ENCODE measurements around the gene SEC16B. TPM values are rescaled to one million over a fixed set of nuclear protein-coding genes. Genes with fewer than 3 reads are reported as not detected.

SEC16B gene
- total RNA-seq, 1 donor, result 3.3 TPM

GRCh38 chr1:177984136-177984525 is 14.3 kb upstream of the SEC16B start:
- peak overlapping the region; percentile 85 for H3K4me2 ChIP-seq (ENCODE audit: insufficient read depth, low read length)

GRCh38 chr1:177983482-177984135 is 13.8 kb upstream of the SEC16B start:
- H3K79me2 ChIP-seq (ENCODE audit: insufficient read depth, low read length), result peaks cover 9% of the 10 kb centered on the region
- no peaks in the 10 kb centered on the region for H3K36me3 ChIP-seq (ENCODE audit: insufficient read depth, low read length)
- H3K27ac ChIP-seq (ENCODE audit: low read depth, low read length), result peak overlapping the region; percentile 89
- no peaks in the 10 kb centered on the region for H3K9me3 ChIP-seq (ENCODE audit: low read depth, low read length)
- H3K27me3 ChIP-seq (ENCODE audit: insufficient read depth, low read length), result no peaks in the 10 kb centered on the region
- no peaks in the 10 kb centered on the region for H4K20me1 ChIP-seq (ENCODE audit: insufficient read depth, low read length)
- no peak for DNase-seq (ENCODE audit: insufficient read length, low spot score, missing footprints)
- H3K4me1 ChIP-seq (ENCODE audit: insufficient read depth, low read length), result peaks cover 18% of the 10 kb centered on the region
- TF ChIP-seq CTCF (IDR thresholded peaks at IDR 0.05; ENCODE audit: extremely low read depth, low read depth, low read length), result no peak
- H2AFZ ChIP-seq (ENCODE audit: low read length), result peak overlapping the region; percentile 81
- peak overlapping the region; percentile 85 for H3K4me2 ChIP-seq (ENCODE audit: insufficient read depth, low read length)
- peak overlapping the region; percentile 65 for H3K4me3 ChIP-seq (ENCODE audit: insufficient read depth, low read length)

More at GRCh38 chr1:177984136-177984525, 14.3 kb upstream of the SEC16B start:
- no peaks in the 10 kb centered on the region for H4K20me1 ChIP-seq (ENCODE audit: insufficient read depth, low read length)
- H3K27me3 ChIP-seq (ENCODE audit: insufficient read depth, low read length), result no peaks in the 10 kb centered on the region
- no peak for TF ChIP-seq CTCF (IDR thresholded peaks at IDR 0.05; ENCODE audit: extremely low read depth, low read depth, low read length)
- no peaks in the 10 kb centered on the region for H3K9me3 ChIP-seq (ENCODE audit: low read depth, low read length)
- peaks cover 18% of the 10 kb centered on the region for H3K4me1 ChIP-seq (ENCODE audit: insufficient read depth, low read length)
- DNase-seq (ENCODE audit: insufficient read length, low spot score, missing footprints), result peak; percentile 88
- H3K4me3 ChIP-seq (ENCODE audit: insufficient read depth, low read length), result peak overlapping the region; percentile 65
- H3K36me3 ChIP-seq (ENCODE audit: insufficient read depth, low read length), result no peaks in the 10 kb centered on the region
- peak overlapping the region; percentile 81 for H2AFZ ChIP-seq (ENCODE audit: low read length)
- H3K79me2 ChIP-seq (ENCODE audit: insufficient read depth, low read length), result peaks cover 9% of the 10 kb centered on the region
- peak overlapping the region; percentile 89 for H3K27ac ChIP-seq (ENCODE audit: low read depth, low read length)

- Histone ChIP-seq H3K79me2 (ENCODE audit: insufficient read depth, low read length) (peaks cover 9% of the 10 kb centered on the region), H3K27me3 (ENCODE audit: insufficient read depth, low read length) (no peaks in the 10 kb centered on the region), H4K20me1 (ENCODE audit: insufficient read depth, low read length) (no peaks in the 10 kb centered on the region), H3K27ac (ENCODE audit: low read depth, low read length) (peak overlapping the region; percentile 89), H3K4me3 (ENCODE audit: insufficient read depth, low read length) (peak overlapping the region; percentile 65), H3K4me1 (ENCODE audit: insufficient read depth, low read length) (peaks cover 18% of the 10 kb centered on the region), H2AFZ (ENCODE audit: low read length) (peak overlapping the region; percentile 81), H3K4me2 (ENCODE audit: insufficient read depth, low read length) (peak overlapping the region; percentile 85), H3K36me3 (ENCODE audit: insufficient read depth, low read length) (no peaks in the 10 kb centered on the region), H3K9me3 (ENCODE audit: low read depth, low read length) (no peaks in the 10 kb centered on the region)
- DNase-seq (ENCODE audit: insufficient read length, low spot score, missing footprints), result no peak
- no peak for TF ChIP-seq CTCF (IDR thresholded peaks at IDR 0.05; ENCODE audit: extremely low read depth, low read depth, low read length)
Measured at GRCh38 chr1:177983077-177983476, 13.2 kb upstream of the SEC16B start.

- no peaks in the 10 kb centered on the region for H4K20me1 ChIP-seq (ENCODE audit: insufficient read depth, low read length)
- H3K4me3 ChIP-seq (ENCODE audit: insufficient read depth, low read length), result no peak overlapping the region
- no peak for TF ChIP-seq CTCF (IDR thresholded peaks at IDR 0.05; ENCODE audit: extremely low read depth, low read depth, low read length)
Measured at GRCh38 chr1:177981200-177981599, 11.3 kb upstream of the SEC16B start.

More at GRCh38 chr1:177981200-177981599, 11.3 kb upstream of the SEC16B start:
- Histone ChIP-seq H3K79me2 (ENCODE audit: insufficient read depth, low read length) (peaks cover 9% of the 10 kb centered on the region), H3K27ac (ENCODE audit: low read depth, low read length) (no peak overlapping the region), H2AFZ (ENCODE audit: low read length) (no peak overlapping the region), H3K4me1 (ENCODE audit: insufficient read depth, low read length) (peaks cover 24% of the 10 kb centered on the region), H3K9me3 (ENCODE audit: low read depth, low read length) (no peaks in the 10 kb centered on the region), H3K36me3 (ENCODE audit: insufficient read depth, low read length) (no peaks in the 10 kb centered on the region), H3K27me3 (ENCODE audit: insufficient read depth, low read length) (no peaks in the 10 kb centered on the region), H3K4me2 (ENCODE audit: insufficient read depth, low read length) (no peak overlapping the region)
- DNase-seq (ENCODE audit: insufficient read length, low spot score, missing footprints), result no peak

All from osteoblast (primary cell).